GM21529 (cell line): ENCODE results near the gene RSPH10B2.
"Not testable (repeated sequence)": the region's sequence is repeated elsewhere in the genome, so short reads cannot be mapped to it uniquely, and the experiment has no call there.

Experiments
- ATAC-seq: cut with Tn5 transposase; IDR thresholded peaks from one replicate; pipeline ENCODE4 v1.9.1; 2021; ENCODE audit not compliant: unreplicated experiment

Gene RSPH10B2

DNA sequence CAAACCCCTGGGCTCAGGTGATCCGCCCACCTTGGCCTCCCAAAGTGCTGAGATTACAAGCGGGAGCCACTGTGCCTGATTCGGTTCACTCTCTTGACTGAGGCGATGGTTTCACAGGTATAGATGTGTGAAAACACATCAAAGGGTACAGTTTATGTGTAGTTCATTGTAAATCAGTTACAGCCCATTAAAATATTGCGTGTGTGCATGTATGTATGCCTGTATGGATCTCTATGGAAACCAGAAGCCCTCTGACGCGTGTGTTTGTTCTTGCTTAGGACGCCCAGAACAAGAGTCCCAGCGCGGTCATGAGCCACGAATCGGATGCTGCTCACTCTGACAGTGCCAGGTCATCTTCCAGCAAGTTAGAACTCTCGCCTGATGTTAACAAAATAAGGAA, 35.5 kb downstream of the RSPH10B2 start:
- not testable (repeated sequence) for ATAC-seq

DNA sequence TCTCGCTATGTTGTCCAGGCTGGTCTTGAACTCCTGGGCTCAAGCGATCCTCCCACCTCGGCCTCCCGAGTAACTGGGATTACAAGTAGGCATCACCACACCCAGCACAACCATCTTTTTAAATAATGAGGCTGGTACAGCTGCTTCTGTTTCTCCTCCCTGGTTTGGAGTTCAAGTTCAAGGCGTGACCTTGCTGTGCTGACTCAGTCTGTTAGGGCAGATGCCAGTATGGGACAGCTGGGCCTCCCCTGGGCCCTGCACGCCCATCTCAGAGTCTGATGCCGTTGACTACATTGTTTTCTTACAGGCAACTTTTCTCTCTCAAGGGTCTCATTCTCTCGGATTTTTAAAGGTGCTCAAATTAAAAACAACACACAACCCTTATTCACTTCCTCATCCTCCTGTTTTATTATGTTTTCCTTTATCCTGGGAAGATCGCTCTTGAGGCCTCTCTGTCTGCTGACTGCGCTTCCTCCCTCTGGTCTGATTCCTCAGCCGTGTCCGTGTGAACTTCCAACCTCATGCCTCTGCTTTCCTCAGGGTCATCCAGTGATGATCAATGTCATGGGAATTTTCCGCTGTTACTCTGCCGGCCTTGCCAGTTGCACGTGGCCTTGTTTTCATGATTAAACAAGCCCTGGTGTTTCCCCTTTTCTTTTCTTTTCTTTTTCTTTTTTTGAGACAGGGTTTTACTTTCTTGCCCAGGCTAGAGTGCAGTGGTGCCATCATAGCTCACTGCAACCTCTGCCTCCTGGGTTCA, 38.4 kb downstream of the RSPH10B2 start:
- ATAC-seq: not testable (repeated sequence)

DNA sequence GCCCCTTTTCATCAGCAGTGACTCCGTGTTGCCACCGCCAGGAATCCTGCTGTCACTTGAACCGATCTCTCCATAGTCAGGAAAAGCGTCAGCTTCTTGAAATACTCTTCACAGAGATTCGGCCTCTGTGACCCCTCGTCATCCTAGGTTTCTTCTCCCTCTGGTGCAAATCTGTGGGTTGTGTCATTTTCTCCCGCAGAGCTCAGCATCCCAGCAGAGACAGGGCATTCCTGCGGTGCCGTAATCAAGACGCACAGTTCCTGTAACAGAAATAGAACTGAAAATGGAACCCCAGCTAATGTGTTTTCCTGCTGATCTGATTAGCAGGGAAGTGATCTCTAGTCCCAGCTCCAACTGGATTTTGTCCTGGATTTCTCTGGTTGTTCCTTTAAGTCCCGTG, 40.4 kb downstream of the RSPH10B2 start:
- not testable (repeated sequence) for ATAC-seq

DNA sequence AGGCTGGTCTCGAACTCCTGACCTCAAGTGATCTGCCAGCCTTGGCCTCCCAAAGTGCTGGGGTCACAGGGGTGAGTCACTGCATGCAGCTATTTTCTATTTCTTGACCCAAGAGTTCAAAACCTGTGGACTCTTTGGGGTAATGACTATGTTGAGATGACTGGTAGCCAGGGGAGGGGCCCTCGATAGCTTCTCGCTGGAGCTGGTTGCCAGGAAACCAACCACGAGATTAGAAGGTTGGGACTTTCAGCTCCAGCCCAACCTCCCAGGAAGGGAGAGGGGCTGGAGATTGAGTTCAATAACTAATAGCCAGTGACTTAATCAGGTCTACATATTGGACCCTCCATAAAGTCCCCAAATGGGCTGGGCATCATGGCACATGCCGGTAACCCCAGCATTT, 43.3 kb downstream of the RSPH10B2 start:
- not testable (repeated sequence) for ATAC-seq

DNA sequence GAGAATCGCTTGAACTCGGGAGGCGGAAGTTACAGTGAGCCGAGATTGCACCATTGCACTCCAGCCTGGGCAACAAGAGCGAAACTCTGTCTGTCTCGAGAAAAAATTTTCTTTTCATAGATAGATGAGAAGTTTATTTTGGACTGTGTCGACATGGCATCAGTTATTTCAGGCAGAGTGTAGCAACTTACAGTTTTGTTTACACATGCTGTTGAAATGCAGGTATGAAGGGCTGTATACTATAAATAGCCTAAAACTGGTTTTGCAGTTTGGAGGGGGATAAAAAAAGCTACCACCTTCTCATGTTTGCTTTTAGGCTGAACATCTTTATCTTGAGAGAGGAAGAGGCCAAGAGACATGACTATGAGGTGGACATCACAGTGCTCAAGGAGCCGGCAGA, 44.1 kb downstream of the RSPH10B2 start:
- ATAC-seq: not testable (repeated sequence)

DNA sequence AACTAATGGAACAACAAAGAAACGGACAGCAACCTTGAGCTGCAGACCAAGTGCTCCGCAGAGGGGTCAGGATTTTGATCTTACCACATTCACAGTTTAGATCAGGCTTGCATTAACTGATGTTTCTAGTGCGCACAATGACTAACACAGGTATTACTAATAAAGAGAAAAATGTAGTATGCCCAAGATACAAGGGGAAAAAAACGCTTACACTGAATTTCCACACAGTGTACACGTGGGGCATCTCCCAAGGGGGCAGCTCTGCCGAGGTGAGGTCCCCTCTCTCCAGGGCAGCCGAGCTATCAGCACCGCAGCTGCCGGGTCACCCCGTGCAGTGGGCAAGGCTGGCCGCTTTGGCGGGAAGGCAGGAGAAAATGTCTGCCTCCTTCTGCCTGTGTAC, 46.0 kb downstream of the RSPH10B2 start:
- not testable (repeated sequence) for ATAC-seq

DNA sequence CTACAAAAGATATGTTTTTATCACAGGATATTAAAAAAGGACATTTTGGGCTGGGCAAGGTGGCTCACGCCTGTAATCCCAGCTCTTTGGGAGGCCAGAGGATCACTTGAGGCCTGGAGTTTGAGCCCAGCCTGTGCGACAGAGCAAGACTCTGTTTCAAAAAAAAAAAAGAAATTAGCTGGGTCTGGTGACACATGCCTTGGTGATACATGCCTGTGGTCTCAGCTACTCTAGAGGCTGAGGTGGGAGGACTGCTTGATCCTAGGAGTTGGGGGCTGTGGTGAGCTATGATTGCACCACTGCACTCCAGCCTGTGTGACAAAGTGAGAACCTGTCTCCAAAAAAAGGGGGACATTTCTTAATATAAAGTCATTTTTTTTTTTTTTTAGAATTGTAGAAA, 46.4 kb downstream of the RSPH10B2 start:
- ATAC-seq: not testable (repeated sequence)

DNA sequence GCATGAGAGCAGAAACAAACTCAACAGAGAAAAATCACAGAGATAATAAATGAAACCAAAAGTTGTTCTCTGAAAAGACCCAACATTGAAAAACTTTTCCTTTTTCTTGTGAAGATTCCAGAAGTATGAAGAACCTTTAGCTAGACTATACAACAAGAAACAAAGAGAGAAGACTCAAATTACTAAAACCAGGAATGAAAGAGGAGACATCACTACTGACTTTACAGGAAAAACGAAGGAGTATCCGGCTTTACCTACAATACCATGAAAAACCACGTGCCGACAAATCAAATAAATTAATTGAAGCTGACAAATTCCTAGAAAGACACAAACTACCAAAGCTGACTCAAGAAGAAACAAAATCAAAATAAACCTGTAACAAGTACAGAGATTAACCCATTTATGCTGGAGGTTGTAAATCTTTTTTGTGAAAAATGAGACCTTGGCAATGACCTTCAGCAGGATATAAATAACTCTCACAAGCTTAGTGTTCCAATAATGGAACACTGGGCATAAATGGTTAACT, 53.6 kb downstream of the RSPH10B2 start:
- ATAC-seq: not testable (repeated sequence)

DNA sequence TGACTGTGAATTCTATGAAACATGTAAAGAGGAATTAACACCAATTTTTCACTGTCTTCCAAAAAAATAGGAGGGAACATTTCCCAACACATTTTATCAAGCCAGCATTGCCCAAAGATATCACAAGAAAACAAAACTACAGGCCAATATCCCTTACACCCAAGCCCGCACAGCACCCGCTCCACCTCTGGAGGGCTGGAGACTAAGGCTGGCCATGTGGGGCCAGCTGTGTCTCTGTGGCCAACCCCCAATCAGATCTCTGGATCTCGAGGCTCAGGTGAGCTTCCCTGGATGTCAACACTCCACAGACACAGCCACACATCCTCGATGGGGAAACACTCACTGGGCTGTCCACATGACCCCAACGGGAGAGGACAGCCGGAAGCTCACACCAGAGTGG, 54.1 kb downstream of the RSPH10B2 start:
- not testable (repeated sequence) for ATAC-seq

DNA sequence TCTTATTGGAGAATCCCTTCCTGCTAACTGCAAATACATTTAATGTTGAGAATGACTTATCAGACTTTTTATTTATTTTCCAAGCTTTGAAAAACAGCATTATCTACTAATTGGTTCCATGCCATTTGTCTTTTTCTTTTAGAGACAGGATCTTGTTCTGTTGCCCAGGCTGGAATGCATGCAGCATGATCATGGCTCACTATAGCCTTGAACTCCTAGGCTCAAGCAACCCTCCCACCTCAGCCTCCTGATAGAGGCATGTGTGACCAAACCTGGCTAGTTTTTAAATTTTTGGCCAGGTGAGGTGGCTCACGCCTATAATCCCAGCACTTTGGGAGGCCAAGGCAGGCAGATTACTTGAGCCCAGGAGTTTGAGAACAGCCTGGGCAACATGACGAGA, 59.1 kb downstream of the RSPH10B2 start:
- not testable (repeated sequence) for ATAC-seq

DNA sequence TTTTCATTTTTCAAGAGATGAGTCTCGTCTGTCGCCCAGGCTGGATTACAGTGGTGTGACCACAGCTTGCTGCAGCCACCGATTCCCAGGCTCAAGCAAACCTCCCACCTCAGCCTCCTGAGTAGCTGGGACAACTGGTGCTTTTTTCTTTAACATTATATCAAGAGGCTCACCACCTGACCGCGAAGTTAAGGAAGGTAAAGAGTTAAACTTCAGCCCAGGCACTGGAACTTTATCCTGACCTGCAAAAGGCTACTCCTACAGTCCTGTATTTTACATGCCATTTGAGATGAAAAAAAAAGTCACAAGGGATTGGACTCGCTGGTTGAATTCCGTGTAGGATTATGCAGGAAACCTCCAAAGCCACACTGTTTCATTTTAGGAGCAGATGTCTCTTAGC, 61.6 kb downstream of the RSPH10B2 start:
- not testable (repeated sequence) for ATAC-seq

DNA sequence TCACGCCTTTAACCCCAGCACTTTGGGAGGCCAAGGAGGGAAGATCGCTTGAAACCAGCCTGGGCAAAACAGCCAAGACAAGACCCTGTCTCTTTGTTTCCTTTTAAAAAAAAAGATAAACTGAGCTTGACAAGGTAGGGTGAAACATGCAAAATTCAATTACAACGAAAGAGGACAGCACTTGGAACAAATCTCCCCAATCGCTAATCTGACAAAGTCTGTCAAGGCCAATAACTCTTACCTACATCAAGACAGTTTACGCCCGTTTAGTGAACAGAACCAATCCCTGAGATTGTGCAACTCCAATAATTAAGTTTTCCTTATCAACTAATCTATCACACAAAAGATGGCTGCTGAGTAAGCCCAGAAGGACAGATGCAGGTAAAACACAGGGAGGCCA, 67.7 kb downstream of the RSPH10B2 start:
- not testable (repeated sequence) for ATAC-seq

DNA sequence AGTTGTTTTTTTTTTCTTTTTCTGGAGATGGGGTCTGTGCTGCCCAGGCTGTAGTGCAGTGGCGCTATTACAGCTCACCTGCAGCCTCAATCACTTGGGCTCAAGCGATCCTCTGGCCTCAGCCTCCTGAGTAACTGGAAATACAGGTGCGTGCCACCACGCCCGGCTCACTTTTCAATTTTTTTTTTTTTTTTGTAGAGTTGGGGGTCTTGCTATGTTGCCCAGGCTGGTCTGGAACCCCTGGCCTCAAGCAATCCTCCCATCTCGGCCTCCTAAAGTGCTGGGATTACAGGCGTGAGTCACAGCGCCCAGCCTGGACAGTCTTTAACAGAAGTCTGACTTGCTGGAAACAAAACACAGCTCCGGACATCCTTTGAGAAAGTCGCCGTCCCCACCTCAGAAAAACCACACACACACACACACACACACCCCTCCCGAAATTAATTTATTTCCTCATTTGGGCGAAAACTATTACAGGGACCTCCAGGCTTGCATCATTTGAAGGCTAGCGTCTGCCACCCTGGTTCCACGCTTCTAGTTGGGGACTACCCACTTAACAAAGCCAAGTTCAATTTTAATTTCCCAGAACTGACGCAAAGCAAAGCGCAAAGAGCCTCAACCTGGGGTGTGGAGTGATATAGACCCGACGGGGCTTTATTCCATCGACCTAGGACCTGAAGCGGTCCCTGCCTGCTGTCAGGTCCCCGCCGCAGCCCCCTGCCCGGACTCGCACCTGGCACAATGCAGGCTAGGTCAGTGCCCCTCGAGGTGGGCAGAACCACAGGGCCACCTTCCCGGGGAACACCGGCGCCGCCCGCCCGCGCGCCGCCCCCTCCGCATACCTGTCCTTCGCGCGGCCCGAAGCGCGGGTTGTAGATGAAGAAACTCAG, 71.6 kb downstream of the RSPH10B2 start:
- peak; percentile 47 for ATAC-seq

DNA sequence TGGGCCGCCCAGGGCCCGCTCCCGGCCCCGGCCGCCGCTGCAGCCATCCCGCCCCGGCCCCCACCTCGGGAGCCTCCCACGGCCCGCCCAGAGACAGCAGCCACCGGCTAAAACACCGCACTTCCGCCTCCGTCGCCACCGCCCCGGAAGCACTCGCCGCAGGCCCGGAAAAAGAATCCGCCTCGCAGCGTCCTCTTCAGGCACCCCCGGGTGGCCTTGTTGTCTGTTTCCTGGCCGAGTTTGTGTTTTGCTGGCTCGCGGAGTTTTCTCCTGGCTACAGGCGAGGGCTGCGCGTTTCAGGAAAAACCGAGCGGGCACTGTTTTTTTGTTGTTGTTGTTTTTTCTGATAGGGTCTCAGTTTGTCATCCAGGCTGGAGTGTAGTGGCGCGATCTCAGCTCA, 72.2 kb downstream of the RSPH10B2 start, which contains the start of gene CCZ1B:
Gene CCZ1B (minus strand): TSS at position 125 of the 400 bp plus-strand sequence. CDS start 78 bp downstream, at position 47.
- peak; percentile 100 for ATAC-seq

DNA sequence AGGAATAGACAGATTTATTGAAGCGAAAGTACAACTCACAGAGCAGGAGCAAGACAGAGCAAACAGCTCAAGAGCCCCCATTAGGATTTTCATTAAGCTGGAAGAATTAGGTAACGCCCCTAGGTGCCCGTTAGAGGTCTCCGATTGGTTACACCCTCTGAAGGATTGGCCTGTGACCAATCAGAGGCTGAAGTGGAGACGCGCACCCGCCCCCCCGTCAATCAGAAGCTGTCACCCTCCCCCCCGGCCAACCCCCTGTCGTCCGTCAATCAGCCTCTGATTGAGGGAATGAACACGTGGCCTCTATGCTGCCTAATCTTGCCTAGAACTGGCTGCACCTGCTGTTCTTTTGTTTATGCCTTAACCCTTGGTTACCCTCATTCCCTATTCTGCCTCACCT, 73.3 kb downstream of the RSPH10B2 start:
- not testable (repeated sequence) for ATAC-seq

DNA sequence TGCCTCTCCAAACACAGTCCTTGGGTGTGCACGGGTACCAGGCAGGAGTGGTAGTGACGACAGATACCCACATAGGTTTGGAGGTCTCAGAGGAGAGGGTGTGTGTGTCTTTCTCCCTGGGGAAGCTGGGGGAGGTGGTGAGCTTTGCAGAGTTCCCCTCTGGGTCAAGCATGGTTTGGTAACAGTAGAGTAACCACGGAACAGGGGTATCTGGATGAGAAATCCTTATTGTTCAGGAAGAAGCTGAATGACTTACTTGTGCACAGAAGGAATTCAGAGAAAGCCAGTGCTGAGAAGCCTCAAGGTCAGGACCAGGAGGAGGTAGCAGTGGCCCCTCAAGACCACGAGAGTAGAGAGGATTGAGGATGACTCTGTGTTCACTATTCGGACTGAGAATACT, 75.7 kb downstream of the RSPH10B2 start:
- ATAC-seq: not testable (repeated sequence)

DNA sequence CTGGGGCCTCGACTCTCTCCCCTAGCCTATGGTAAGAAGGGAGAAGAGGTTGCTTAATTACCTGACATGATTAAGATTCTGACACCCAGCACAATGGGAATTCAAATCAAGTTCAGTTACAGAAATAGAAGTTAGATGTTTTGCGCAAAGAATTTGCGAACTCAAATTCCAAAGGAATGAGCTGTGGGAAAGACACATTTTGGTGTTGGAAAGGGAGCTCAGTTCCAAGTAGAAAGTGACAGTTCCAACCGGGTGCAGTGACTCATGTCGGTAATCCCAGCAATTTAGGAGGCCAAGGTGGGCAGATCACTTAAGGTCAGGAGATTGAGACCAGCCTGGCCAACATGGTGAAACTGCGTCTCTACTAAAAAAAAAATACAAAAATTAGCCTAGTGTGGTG, 76.1 kb downstream of the RSPH10B2 start:
- ATAC-seq: not testable (repeated sequence)

DNA sequence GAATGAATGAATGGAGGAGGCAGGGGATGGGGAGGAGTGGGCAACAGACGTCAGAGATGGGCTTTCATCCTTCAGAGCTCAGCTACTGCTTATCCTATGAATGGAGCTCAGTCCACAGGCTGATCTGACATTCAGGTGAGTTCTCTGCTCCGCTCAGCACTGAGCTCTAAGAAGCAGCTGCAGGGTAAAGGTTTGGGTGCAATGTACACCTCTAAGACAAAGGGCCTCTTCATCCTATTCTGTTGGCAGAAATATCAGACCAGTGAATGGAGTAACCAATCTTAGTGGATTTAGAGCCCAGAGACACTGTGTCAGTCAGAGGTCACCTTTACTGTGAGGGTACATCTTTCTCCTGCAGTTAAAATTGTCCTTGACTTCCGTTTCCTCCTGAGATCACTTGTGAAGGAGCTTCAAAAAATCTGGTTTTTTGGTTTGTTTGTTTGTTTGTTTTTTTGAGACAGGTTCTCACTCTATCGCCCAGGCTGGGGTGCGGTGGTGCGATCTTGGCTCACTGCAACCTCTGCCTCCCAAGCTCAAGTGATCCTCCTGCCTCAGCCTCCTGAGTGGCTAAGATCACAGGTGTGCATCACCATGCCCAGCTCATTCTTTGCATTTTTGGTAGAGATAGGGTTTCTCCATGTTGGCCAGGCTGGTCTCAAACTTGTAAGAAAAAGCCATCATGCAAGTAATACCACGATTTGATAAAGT, 77.3 kb downstream of the RSPH10B2 start:
- no peak for ATAC-seq

DNA sequence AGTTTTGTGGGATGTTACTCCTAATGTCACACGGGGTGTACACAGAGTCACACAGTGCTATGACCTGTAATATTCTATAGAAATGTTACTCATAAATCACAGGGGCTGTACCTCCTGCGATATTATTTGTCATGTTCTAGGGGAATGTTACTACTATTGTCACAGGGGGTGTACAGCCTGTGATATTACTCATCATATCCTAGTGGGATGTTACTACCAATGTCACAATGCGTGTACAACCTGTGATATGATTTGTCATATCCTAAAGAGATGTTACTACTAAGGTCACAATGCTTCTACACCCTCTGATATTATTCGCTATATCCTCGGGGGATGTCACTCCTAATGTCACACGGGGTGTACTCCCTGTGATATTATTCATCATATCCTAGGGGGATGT, 79.7 kb downstream of the RSPH10B2 start:
- ATAC-seq: no peak

DNA sequence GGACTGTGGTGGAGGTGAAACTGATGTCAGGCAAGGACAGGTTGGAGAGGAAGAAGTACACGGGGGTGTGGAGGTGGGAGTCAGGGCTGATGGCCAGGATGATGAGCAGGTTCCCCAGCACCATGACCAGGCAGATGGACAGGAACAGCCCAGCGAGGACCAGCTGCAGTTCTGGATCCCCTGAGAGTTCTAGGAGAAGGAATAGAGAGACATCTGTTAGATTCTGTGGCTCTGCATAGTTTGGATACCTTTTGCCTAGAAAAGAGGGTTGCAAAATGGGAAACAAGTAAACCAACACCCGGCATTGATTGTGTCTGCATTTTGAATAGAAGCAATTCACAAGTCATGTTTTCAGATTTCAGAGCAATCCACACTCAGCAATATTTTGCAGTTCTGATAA, 81.6 kb downstream of the RSPH10B2 start:
- not testable (repeated sequence) for ATAC-seq

DNA sequence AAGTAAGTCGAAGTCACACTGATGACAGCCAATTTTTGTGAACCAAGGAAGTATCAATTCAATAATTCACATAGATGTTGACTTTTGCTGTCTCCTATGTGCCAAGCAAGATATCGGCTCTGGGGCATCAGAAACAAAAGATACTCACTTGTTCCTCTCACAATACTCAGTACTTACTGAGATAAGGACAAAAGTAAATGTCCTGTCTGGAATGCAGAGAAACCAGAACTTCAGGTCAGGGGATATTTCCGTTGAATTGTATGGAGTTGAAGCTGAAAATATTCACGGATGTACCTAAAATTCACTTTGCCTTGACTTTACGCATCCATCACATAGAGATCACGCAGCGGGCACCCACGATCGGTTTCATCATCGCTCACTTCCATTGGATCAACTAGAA, 83.2 kb downstream of the RSPH10B2 start:
- ATAC-seq: not testable (repeated sequence)
